ENCODE measurements around the gene BNC2.

BNC2 gene

DNA sequence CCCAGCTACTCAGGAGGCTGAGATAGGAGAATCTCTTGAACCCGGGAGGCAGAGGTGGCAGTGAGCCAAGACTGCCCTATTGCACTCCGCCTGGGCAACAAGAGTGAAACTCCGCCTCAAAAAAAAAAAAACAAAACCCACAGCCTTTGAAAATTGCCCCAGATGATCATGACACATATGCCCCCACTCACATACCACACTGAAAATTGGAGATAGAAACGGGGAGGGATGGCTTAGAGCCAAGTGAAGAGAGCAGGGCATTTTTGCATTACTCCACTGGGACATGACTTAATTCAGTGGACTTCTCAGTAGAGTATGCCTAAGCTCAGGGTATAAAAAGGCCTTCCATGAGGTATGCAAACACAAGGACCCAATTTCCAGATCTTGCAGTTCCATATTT is 309.3 kb downstream of the BNC2 start:
- H4K20me1 ChIP-seq (ENCODE audit: insufficient read depth, low read length), result no peaks in the 10 kb centered on the region
- H3K4me1 ChIP-seq (ENCODE audit: low read length), result no peaks in the 10 kb centered on the region
- no peaks in the 10 kb centered on the region for H3F3A ChIP-seq (ENCODE audit: insufficient read depth, low read length)
- no peak overlapping the region for H3K4me2 ChIP-seq (ENCODE audit: low read depth, low read length)
- no peaks in the 10 kb centered on the region for H3K9me3 ChIP-seq (replicated peaks; ENCODE audit: insufficient read depth, low read length)
- no peak overlapping the region for H3K4me3 ChIP-seq (ENCODE audit: low read length)
- no peaks in the 10 kb centered on the region for H3K36me3 ChIP-seq (replicated peaks; ENCODE audit: insufficient read depth, low read length)
- no peak overlapping the region for H3K9ac ChIP-seq (ENCODE audit: low read length)
- no peak for TF ChIP-seq EZH2 (optimal IDR thresholded peaks at IDR 0.05; ENCODE audit: low read depth, low read length)
- TF ChIP-seq, protein P1, sequence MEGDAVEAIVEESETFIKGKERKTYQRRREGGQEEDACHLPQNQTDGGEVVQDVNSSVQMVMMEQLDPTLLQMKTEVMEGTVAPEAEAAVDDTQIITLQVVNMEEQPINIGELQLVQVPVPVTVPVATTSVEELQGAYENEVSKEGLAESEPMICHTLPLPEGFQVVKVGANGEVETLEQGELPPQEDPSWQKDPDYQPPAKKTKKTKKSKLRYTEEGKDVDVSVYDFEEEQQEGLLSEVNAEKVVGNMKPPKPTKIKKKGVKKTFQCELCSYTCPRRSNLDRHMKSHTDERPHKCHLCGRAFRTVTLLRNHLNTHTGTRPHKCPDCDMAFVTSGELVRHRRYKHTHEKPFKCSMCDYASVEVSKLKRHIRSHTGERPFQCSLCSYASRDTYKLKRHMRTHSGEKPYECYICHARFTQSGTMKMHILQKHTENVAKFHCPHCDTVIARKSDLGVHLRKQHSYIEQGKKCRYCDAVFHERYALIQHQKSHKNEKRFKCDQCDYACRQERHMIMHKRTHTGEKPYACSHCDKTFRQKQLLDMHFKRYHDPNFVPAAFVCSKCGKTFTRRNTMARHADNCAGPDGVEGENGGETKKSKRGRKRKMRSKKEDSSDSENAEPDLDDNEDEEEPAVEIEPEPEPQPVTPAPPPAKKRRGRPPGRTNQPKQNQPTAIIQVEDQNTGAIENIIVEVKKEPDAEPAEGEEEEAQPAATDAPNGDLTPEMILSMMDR (IDR thresholded peaks at IDR 0.05; ENCODE audit: low read length), result no peak
- DNase-seq, result no peak
- H3K27me3 ChIP-seq (replicated peaks; ENCODE audit: insufficient read depth, low read length), result no peaks in the 10 kb centered on the region
- no peak overlapping the region for H2AFZ ChIP-seq (ENCODE audit: low read length)
- no peaks in the 10 kb centered on the region for H3K79me2 ChIP-seq (ENCODE audit: low read length)
- H3K9me2 ChIP-seq (replicated peaks; ENCODE audit: insufficient read depth, low read length), result no peaks in the 10 kb centered on the region
- no peak overlapping the region for H3K27ac ChIP-seq (ENCODE audit: low read length)

DNA sequence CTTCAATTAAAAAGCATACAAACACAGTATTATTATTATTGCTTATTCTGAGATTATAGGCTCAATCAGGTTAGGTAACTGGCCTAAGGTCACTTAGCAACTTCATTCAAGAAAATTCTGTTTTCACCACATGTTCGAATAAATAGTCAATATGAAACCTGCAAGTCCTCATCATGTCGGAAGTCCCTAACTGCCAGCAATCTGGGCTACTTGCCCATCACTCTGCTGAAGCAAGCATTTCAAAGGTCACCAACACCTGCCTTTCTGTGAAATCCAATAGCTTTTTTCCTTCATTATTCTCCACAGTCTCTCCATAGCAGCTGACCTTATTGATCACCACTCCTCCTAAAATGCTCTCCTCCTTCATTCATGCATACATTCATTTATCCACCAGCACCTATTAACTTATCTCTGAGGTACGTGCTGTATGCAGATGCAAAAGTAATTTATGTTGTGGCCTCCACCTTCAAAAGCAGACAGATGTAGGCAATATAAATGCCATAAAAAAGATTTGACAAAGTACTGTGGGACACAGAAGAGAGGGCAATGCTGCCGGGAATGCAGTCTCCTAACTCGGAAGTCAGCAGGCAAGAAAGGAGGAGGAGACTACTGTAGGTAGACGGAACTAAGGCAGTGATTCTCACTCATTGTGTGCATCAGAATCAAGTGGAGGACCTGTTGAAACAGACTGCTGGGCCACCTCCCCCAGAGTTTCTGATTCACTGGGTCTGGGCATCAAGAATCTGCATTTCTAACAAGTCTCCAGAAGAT is 310.9 kb downstream of the BNC2 start:
- no peak overlapping the region for H3K4me3 ChIP-seq (ENCODE audit: low read length)
- H3K4me1 ChIP-seq (ENCODE audit: low read length), result no peaks in the 10 kb centered on the region
- H3K4me2 ChIP-seq (ENCODE audit: low read depth, low read length), result no peak overlapping the region
- no peaks in the 10 kb centered on the region for H4K20me1 ChIP-seq (ENCODE audit: insufficient read depth, low read length)
- no peaks in the 10 kb centered on the region for H3K9me2 ChIP-seq (replicated peaks; ENCODE audit: insufficient read depth, low read length)
- no peaks in the 10 kb centered on the region for H3F3A ChIP-seq (ENCODE audit: insufficient read depth, low read length)
- no peak overlapping the region for H2AFZ ChIP-seq (ENCODE audit: low read length)
- no peaks in the 10 kb centered on the region for H3K27me3 ChIP-seq (replicated peaks; ENCODE audit: insufficient read depth, low read length)
- DNase-seq, result no peak
- H3K79me2 ChIP-seq (ENCODE audit: low read length), result no peaks in the 10 kb centered on the region
- no peaks in the 10 kb centered on the region for H3K9me3 ChIP-seq (replicated peaks; ENCODE audit: insufficient read depth, low read length)
- no peak overlapping the region for H3K9ac ChIP-seq (ENCODE audit: low read length)
- no peak overlapping the region for H3K27ac ChIP-seq (ENCODE audit: low read length)
- no peaks in the 10 kb centered on the region for H3K36me3 ChIP-seq (replicated peaks; ENCODE audit: insufficient read depth, low read length)
- TF ChIP-seq, protein P1 (IDR thresholded peaks at IDR 0.05; ENCODE audit: low read length), result no peak
- no peak for TF ChIP-seq EZH2 (optimal IDR thresholded peaks at IDR 0.05; ENCODE audit: low read depth, low read length)
- TF ChIP-seq EZH2phosphoT487 (IDR thresholded peaks at IDR 0.05; ENCODE audit: low read length), result no peak

DNA sequence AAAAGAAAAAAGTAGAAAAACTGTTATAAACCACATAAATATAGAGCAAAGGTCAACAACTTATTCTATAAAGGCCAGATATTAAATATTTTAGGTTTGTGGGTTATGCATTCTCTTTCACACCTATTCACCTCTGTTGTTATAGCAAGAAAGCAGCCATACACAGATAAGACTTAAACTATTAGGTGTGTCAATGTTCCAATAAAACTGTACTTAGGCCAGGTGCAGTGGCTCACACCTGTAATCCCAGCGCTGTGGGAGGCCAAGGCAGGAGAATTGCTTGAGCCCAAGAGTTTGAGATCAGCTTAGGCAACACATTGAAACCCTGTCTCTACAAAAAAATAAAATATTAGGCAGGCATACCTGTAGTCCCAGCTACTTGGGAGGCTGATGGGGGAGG is 314.7 kb downstream of the BNC2 start:
- no peak for TF ChIP-seq EZH2 (optimal IDR thresholded peaks at IDR 0.05; ENCODE audit: low read depth, low read length)
- no peaks in the 10 kb centered on the region for H3K36me3 ChIP-seq (replicated peaks; ENCODE audit: insufficient read depth, low read length)
- no peaks in the 10 kb centered on the region for H3F3A ChIP-seq (ENCODE audit: insufficient read depth, low read length)
- H4K20me1 ChIP-seq (ENCODE audit: insufficient read depth, low read length), result no peaks in the 10 kb centered on the region
- no peaks in the 10 kb centered on the region for H3K27me3 ChIP-seq (replicated peaks; ENCODE audit: insufficient read depth, low read length)
- H3K9ac ChIP-seq (ENCODE audit: low read length), result no peak overlapping the region
- no peak overlapping the region for H3K27ac ChIP-seq (ENCODE audit: low read length)
- no peak for DNase-seq
- no peaks in the 10 kb centered on the region for H3K9me2 ChIP-seq (replicated peaks; ENCODE audit: insufficient read depth, low read length)
- no peak overlapping the region for H2AFZ ChIP-seq (ENCODE audit: low read length)
- no peak overlapping the region for H3K4me2 ChIP-seq (ENCODE audit: low read depth, low read length)
- H3K4me1 ChIP-seq (ENCODE audit: low read length), result no peaks in the 10 kb centered on the region
- no peak overlapping the region for H3K4me3 ChIP-seq (ENCODE audit: low read length)
- H3K79me2 ChIP-seq (ENCODE audit: low read length), result no peaks in the 10 kb centered on the region
- no peaks in the 10 kb centered on the region for H3K9me3 ChIP-seq (replicated peaks; ENCODE audit: insufficient read depth, low read length)

DNA sequence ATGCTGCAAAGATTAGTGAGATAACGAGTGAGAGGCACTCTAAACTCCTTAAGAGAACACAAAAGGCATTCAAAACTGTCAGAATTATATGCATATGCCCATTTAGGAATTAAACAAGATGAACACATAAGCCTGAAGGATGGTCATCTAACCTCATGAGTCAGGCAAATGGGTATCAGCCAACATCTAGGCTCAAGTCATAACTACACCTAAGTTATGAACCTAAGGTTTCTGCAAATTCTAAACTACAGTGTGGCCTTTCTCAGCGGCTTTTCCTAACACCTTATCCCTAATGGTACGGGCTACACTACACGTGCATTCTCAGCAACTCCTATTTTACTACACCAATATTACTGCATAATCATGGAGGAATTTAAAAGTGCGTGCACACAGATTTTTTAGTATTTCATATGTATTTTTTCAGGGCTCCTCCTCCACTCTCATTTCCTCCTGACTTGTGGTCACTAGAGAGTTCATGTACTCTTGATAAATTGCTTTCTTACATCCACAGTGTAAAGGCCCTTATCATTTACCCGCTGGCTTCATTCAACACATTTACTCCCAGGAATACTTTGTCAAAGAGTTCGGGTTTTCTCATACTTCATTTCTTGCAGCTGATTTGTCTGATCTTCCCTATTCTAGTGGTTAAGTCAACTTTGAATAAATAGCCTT is 316.5 kb downstream of the BNC2 start:
- Histone ChIP-seq H3K79me2 (ENCODE audit: low read length) (no peaks in the 10 kb centered on the region), H3K9me2 (replicated peaks; ENCODE audit: insufficient read depth, low read length) (no peaks in the 10 kb centered on the region), H3K9me3 (replicated peaks; ENCODE audit: insufficient read depth, low read length) (no peaks in the 10 kb centered on the region), H3K9ac (ENCODE audit: low read length) (no peak overlapping the region), H2AFZ (ENCODE audit: low read length) (no peak overlapping the region), H4K20me1 (ENCODE audit: insufficient read depth, low read length) (no peaks in the 10 kb centered on the region), H3K27ac (ENCODE audit: low read length) (no peak overlapping the region), H3K4me1 (ENCODE audit: low read length) (no peaks in the 10 kb centered on the region), H3K36me3 (replicated peaks; ENCODE audit: insufficient read depth, low read length) (no peaks in the 10 kb centered on the region), H3K4me2 (ENCODE audit: low read depth, low read length) (no peak overlapping the region), H3F3A (ENCODE audit: insufficient read depth, low read length) (no peaks in the 10 kb centered on the region), H3K4me3 (ENCODE audit: low read length) (no peak overlapping the region), H3K27me3 (replicated peaks; ENCODE audit: insufficient read depth, low read length) (no peaks in the 10 kb centered on the region)
- no peak for DNase-seq
- TF ChIP-seq EZH2phosphoT487 (IDR thresholded peaks at IDR 0.05; ENCODE audit: low read length) (no peak), EZH2 (optimal IDR thresholded peaks at IDR 0.05; ENCODE audit: low read depth, low read length) (no peak)
- TF ChIP-seq, protein P1 (IDR thresholded peaks at IDR 0.05; ENCODE audit: low read length), result no peak

Data from MM.1S (cell line).